Measurements from ENCODE around the gene TICRR.

DNA sequence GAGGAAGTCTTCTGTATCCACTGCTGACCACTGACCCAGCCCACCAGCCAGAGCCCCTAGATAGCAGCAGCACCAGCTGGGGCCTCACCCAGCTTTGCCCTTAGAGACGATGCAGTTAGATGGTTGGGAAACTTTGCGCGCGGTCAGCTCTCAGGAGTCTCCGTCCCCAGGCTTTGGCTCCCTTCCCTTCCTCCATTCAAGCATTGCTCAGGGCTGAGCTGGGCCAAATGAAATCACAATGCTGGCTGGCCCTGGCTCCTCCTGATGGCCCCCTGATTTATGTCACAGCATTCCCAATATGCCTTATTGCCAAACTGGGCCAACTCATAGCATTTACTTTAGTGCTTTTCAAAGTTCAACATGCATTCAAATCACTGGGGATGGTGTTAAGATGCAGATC, 44.3 kb upstream of the TICRR start:
- TF ChIP-seq, protein P1, sequence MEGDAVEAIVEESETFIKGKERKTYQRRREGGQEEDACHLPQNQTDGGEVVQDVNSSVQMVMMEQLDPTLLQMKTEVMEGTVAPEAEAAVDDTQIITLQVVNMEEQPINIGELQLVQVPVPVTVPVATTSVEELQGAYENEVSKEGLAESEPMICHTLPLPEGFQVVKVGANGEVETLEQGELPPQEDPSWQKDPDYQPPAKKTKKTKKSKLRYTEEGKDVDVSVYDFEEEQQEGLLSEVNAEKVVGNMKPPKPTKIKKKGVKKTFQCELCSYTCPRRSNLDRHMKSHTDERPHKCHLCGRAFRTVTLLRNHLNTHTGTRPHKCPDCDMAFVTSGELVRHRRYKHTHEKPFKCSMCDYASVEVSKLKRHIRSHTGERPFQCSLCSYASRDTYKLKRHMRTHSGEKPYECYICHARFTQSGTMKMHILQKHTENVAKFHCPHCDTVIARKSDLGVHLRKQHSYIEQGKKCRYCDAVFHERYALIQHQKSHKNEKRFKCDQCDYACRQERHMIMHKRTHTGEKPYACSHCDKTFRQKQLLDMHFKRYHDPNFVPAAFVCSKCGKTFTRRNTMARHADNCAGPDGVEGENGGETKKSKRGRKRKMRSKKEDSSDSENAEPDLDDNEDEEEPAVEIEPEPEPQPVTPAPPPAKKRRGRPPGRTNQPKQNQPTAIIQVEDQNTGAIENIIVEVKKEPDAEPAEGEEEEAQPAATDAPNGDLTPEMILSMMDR (IDR thresholded peaks at IDR 0.05), result no peak
- TF ChIP-seq POLR2A (IDR thresholded peaks at IDR 0.05) (no peak), POLR2AphosphoS5 (IDR thresholded peaks at IDR 0.05) (no peak)

All from suprapubic skin (tissue), 4 donors.